Cardiac muscle cell (in vitro differentiated cells and primary cell): Measurements from ENCODE around the gene COMMD3. TPM values are rescaled to one million over a fixed set of nuclear protein-coding genes. Genes with fewer than 3 reads are reported as not detected.
"Not testable (repeated sequence)": the region's sequence is repeated elsewhere in the genome, so short reads cannot be mapped to it uniquely, and the experiment has no call there.

Source experiments
- DNase-seq, 2 donors: peaks; one replicate each; pipeline versions ENCODE4 v3.0.0 to v3.0.0-alpha.2; 2010 to 2017; ENCODE audit warnings: low read depth in 1 of 2, low spot score in 1 of 2
- H3K27ac ChIP-seq: fragments of 200-600 bp; sonication (generic); 2 replicates; pipeline ENCODE4 v1.5.1; 2016
- H3K27me3 ChIP-seq: fragments of 200-600 bp; sonication (generic); 2 replicates; pipeline ENCODE4 v1.6.0; 2016; ENCODE audit warnings: control low read depth
- H3K36me3 ChIP-seq: fragments of 200-600 bp; sonication (generic); 2 replicates; pipeline ENCODE4 v1.5.1; 2016; ENCODE audit warnings: control low read depth
- H3K4me1 ChIP-seq: fragments of 200-600 bp; sonication (generic); 2 replicates; pipeline ENCODE4 v1.8.1; 2017; ENCODE audit warnings: low read depth, mild to moderate bottlenecking, mixed run types
- H3K4me3 ChIP-seq: fragments of 200-600 bp; sonication (generic); 2 replicates; pipeline ENCODE4 v1.5.1; 2016; ENCODE audit warnings: mild to moderate bottlenecking
- H3K9me3 ChIP-seq: fragments of 200-600 bp; sonication (generic); 2 replicates; pipeline ENCODE4 v1.5.1; 2017; ENCODE audit warnings: low read depth, mild to moderate bottlenecking, control low read depth
- CTCF ChIP-seq: IDR thresholded peaks from 2 replicates; pipeline ENCODE4 v1.5.1; 2012; ENCODE audit warnings: low read depth, mild to moderate bottlenecking, low read length
- polyA plus RNA-seq: library from polyadenylated mRNA; unstranded; fragments of >200 nt; fragmentation: Nextera tagmentation; extraction: Ambion mirVana; gene quantifications from 2 replicates; pipeline ENCODE4 v1.2.1, GENCODE V29; 2016
- total RNA-seq: library from RNA; depleted of rRNA; stranded (reverse); fragments of >200 nt; gene quantifications from 2 replicates; pipeline ENCODE4 v1.2.3, GENCODE V29; 2016

Gene COMMD3
- total and polyA plus RNA-seq, 2 experiments from 2014 or later, result 54.3 to 132 TPM

- H3K36me3 ChIP-seq, result no peaks in the 10 kb centered on the region
- H3K27ac ChIP-seq, result no peak overlapping the region
- H3K9me3 ChIP-seq, result no peaks in the 10 kb centered on the region
- peaks cover 20% of the 10 kb centered on the region for H3K27me3 ChIP-seq
- no peak for TF ChIP-seq CTCF
- DNase-seq, result peak in 1 of 2 donors; percentile 6
- H3K4me1 ChIP-seq, result no peaks in the 10 kb centered on the region
- no peak overlapping the region for H3K4me3 ChIP-seq
Measured at GRCh38 chr10:22305721-22306120, 10.5 kb upstream of the COMMD3 start.

GRCh38 chr10:22308390-22308789 lies 7.8 kb upstream of the COMMD3 start:
- no peak overlapping the region for H3K4me3 ChIP-seq
- no peaks in the 10 kb centered on the region for H3K36me3 ChIP-seq
- no peak overlapping the region for H3K27ac ChIP-seq
- H3K9me3 ChIP-seq, result no peaks in the 10 kb centered on the region
- DNase-seq, result peak in 1 of 2 donors; percentile 11
- H3K27me3 ChIP-seq, result peaks cover 45% of the 10 kb centered on the region
- no peaks in the 10 kb centered on the region for H3K4me1 ChIP-seq
- no peak for TF ChIP-seq CTCF

GRCh38 chr10:22309180-22310000 lies 6.8 kb upstream of the COMMD3 start:
- no peak overlapping the region for H3K4me3 ChIP-seq
- H3K36me3 ChIP-seq, result no peaks in the 10 kb centered on the region
- no peaks in the 10 kb centered on the region for H3K4me1 ChIP-seq
- no peaks in the 10 kb centered on the region for H3K9me3 ChIP-seq
- TF ChIP-seq CTCF, result no peak
- peaks cover 55% of the 10 kb centered on the region for H3K27me3 ChIP-seq
- no peak for DNase-seq
- H3K27ac ChIP-seq, result no peak overlapping the region

- H3K9me3 ChIP-seq, result not testable (repeated sequence)
Measured at GRCh38 chr10:22310012-22310411, 6.2 kb upstream of the COMMD3 start.

GRCh38 chr10:22310928-22311327 lies 5.3 kb upstream of the COMMD3 start:
- Histone ChIP-seq H3K36me3 (no peaks in the 10 kb centered on the region), H3K9me3 (no peaks in the 10 kb centered on the region), H3K4me1 (peaks cover 4% of the 10 kb centered on the region), H3K27me3 (peaks cover 70% of the 10 kb centered on the region), H3K4me3 (no peak overlapping the region), H3K27ac (no peak overlapping the region)
- no peak for DNase-seq
- TF ChIP-seq CTCF, result no peak

More at GRCh38 chr10:22310012-22310411, 6.2 kb upstream of the COMMD3 start:
- peaks cover 61% of the 10 kb centered on the region for H3K27me3 ChIP-seq
- H3K4me3 ChIP-seq, DNase-seq, H3K36me3 ChIP-seq, H3K27ac ChIP-seq, H3K4me1 ChIP-seq: not testable (repeated sequence)

GRCh38 chr10:22314852-22315251 lies 1.3 kb upstream of the COMMD3 start:
- Histone ChIP-seq H3K27me3 (peaks cover 85% of the 10 kb centered on the region), H3K27ac (no peak overlapping the region), H3K9me3 (no peaks in the 10 kb centered on the region), H3K36me3 (no peaks in the 10 kb centered on the region), H3K4me1 (peaks cover 7% of the 10 kb centered on the region), H3K4me3 (no peak overlapping the region)
- DNase-seq, result peak in 1 of 2 donors; percentile 42
- no peak for TF ChIP-seq CTCF
